Fibroblast of skin of right biceps (primary cell): ENCODE data around the gene OCEL1.
A peak's percentile ranks its signal among the peaks of the same experiment; 100 is the strongest.

ENCODE experiments used
- DNase-seq: peaks from one replicate; pipeline ENCODE4 v3.0.0-alpha.2; 2013

The OCEL1 gene

GRCh38 chr19:17210296-17210695, 15.7 kb upstream of the OCEL1 start:
- DNase-seq: no peak

GRCh38 chr19:17211547-17212446, 14.2 kb upstream of the OCEL1 start:
- DNase-seq: no peak

- DNase-seq: no peak
These were observed 12.7 kb upstream of the OCEL1 start for GRCh38 chr19:17213334-17213733.

DNA sequence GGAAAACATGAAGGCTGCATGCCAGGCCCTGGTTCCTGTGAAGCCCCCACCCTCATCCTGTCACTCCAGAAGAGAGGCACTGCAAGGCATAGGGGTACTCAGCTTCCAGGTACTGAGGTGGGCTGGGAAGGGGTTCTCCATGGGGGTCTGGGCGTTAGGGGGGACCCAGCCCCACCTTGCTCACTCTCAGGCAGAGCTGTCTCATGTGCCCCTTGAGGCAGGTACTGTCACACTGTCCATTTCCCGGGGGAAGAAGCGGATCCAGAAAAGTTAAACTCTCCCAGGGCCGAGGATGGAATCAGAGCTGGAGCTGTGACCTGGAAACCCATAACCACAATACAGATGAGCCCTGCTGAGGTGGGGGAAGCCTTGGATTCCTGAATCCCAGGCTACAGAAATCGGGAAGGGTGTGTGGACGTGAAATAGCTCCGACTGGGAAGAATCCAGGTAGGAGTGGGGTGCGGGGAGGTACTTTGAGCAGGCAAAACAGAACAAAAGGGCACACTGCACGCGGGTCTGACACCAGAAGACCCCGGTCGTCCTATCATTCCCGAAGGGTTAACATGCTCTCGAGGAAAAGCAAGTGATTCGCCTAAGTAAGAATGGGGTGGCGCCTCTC, 11.4 kb upstream of the OCEL1 start:
- peak; percentile 11 for DNase-seq

- peak; percentile 91 for DNase-seq
These were observed 10.7 kb upstream of the OCEL1 start, which contains the start of gene USE1 for GRCh38 chr19:17215127-17215971. USE1 (plus strand) TSS chr19:17215357; CDS start chr19:17215406, 49 bp downstream.

GRCh38 chr19:17216058-17216670, 9.9 kb upstream of the OCEL1 start:
- no peak for DNase-seq

DNA sequence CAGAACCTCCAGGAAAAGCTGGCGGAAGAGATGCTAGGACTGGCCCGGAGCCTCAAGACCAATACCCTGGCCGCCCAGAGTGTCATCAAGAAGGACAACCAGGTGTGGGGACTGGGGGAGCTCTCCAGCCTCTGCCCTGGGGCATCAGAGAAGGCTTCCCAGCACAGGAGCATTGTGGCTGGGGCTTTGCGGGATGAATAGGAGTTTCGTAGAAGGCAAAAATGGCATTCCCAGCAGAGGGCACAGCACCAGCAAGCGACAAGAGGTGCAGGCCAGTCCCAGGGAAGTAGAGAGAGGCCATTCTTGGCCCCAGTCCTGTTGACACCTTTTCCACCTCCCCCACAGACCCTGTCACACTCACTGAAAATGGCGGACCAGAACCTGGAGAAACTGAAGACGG, 6.7 kb upstream of the OCEL1 start:
- DNase-seq: no peak

DNA sequence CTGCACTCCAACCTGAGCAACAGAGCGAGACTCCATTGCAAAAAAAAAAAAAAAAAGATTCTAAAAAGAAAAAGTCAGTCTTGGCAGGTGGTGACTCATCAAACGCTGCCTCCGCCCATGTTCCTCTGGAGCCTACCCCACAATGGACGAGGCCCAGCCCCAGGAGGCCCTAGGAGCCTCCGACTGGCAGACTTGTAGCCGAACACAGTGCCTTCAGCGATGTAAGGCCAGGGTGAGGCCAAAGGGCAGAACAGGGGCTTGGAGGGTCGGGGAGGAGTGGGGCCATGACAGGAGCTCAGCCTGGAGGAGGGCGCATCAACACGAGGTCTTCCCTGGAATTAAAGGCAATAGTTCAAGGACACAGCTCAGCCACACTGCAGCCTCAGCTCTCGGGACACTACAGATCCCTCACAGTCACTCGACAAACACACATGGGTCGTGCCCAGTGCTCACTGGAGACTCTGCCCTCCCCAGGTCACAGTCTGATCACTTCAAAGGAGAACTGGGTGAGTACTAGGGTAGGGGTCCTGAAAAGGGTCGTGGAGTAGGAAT, 5.7 kb upstream of the OCEL1 start:
- DNase-seq: peak; percentile 69

DNA sequence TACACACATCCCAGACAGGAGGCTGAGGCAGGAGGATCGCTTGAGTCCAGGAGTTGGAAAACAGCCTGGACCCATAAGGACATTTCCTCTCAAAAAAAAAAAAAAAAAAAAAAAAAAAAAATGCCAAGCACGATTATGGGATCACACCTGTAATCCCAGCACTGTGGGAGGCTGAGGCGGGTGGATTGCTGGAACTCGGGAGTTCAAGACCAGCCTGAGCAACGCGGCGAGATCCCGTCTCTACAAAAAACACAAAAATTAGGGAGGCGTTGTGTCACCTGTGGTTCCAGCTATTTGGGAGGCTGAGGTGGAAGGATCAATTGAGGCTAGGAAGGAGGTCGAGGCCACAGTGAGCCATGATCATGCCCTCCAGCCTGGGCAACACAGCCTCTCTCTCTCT, 973 bp upstream of the OCEL1 start:
- no peak for DNase-seq

- DNase-seq: no peak
These were observed 1.9 kb downstream of the OCEL1 start for GRCh38 chr19:17227798-17228367.

- no peak for DNase-seq
These were observed 3.9 kb downstream of the OCEL1 start for GRCh38 chr19:17229890-17230289.

DNA sequence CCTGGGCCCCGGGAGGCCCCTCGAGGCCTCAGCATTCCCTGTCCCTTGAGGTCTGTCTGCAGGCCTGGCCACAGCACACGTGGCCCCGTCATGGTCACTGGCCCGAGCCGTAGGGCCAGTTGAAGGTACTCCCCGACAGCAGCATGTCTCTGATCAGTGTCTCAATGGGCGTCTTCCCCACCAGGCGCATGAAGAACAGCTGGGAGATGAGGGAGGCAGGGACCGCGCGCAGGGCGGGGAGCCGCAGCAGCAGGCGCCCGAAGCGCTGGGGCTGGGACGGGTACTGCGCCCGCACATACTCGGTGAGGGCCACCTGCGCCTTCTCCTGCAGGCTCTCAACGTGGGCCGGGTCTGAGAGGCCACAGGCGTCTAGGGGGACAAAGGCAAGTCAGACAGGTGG, 6.2 kb downstream of the OCEL1 start:
- no peak for DNase-seq

DNA sequence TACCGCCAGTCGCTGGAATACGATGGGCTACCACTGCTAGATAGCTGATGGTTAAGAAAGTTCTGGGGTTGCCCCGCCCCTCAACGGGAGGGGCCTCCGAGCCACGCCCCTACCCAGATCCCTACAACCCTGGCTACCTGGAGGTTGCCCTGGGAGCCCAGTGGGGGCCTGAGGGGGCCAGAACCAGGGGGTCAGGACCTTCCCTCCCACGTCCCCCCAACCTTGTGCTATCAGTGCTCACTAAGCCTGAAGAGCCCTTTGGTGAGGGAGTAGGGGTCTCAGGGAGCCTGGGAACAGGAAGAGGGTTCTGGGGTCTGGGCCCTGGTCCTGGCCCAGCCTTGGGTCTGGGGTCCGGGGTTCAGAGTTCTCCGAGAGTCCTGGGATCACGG, 8.9 kb downstream of the OCEL1 start:
- peak; percentile 49 for DNase-seq

- peak; percentile 69 for DNase-seq
These were observed 9.4 kb downstream of the OCEL1 start for GRCh38 chr19:17235300-17235970.

GRCh38 chr19:17235971-17236777, 10.1 kb downstream of the OCEL1 start:
- peak; percentile 62 for DNase-seq

DNA sequence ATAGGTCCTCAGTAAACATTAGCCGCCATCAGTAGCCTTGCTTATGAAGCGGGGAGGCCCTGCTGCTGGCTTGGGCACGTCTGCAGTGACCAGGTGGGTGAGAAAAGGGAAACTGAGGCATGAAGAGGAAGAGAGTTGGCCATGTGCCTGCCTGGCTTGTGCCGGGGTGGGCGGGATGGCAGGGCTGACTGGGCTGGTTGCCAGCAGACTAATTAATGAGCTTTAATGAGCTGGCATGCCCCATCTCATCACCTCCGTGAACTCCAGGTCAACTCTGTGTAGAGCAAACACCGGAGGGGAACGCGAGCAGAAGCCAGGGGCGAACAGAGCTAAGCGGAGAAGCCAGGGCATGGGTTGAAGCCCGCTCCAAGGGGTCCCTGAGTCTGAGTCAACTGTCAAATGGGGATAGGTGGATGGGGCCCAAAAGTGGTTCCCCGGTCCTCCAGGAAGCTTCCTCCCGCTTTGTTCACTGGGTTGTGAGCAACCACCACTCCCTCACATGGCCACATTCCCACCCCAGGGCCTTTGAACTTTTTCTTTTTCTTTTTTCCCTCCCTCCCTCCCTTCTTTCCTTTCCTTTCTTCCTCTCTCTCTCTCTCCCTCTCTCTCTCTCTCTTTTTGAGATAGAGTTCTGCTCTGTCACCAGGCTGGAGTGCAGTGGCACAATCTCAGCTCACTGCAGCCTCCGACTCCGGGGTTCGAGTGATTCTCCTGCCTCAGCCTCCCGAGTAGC, 11.0 kb downstream of the OCEL1 start:
- DNase-seq: no peak

GRCh38 chr19:17237747-17238706, 12.0 kb downstream of the OCEL1 start:
- DNase-seq: no peak

DNA sequence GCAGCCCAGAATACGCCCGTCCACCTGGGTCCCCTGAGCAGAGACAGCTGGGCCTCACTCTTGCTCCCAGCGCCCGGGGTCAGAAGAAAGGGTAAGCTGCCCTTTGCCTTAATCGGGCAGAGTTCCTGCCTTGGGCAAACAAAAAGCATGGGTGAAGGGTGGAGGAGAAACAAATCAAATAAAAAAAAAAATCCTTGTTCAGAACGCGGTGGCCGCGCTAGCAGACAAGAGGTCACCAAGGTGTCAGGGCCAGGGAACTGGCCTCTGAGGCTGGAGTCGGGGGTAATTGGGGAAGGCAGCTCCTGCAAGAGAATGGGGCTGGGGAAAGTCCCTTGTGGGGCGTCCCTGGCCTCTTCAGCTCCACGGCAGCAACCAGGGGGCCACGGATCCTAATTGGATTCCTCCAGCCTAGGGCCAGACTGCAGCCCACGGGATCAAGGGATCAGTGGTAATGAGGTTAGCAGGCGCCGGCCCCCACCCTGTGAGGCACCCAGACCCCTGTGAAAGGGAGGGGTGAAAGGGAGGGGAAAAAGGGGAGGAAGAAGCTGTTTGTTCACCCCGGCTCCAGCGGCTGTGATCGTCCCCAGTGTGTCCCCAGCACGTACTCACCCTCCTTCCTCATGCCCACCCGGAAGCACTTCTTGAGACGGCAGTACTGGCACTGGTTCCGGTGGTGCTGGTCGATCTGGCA, 14.2 kb downstream of the OCEL1 start:
- DNase-seq: no peak
